Caco-2 (cell line): ENCODE measurements around the gene PBX1. TPM values are rescaled to one million over a fixed set of nuclear protein-coding genes. Genes with fewer than 3 reads are reported as not detected.

Experiments used
- BruUV-seq: library from RNA; stranded (reverse); fragments of 400-500 nt; replicated peaks from 2 replicates; lab custom pipeline; 2021; lab: Mats Ljungman, UMichigan
- CTCF ChIA-PET: fragments of 300-600 bp; sonication (Branson Sonifier 250); formaldehyde crosslinking; loops from one replicate; lab custom pipeline; 2022; ENCODE audit warnings: antibody characterized with exemption; lab: Charles Lee
- POLR2A ChIA-PET: fragments of 300-600 bp; sonication (Branson Sonifier 250); formaldehyde crosslinking; loops from one replicate; lab custom pipeline; 2022; ENCODE audit warnings: antibody characterized with exemption; lab: Charles Lee
- DNase-seq, 2 experiments: peaks; one replicate each; pipeline versions ENCODE4 v3.0.0 to v3.0.0-alpha.2; 2020 to 2022
- H3K27me3 ChIP-seq: replicated peaks from 2 replicates; pipeline ENCODE4 v1.6.0; 2011; ENCODE audit warnings: low read length; ENCODE audit not compliant: control insufficient read depth, insufficient read depth
- H3K36me3 ChIP-seq: 2 replicates; pipeline ENCODE4 v1.5.1; 2011; ENCODE audit warnings: low read length; ENCODE audit not compliant: control insufficient read depth, insufficient read depth
- H3K4me1 ChIP-seq: fragments of 250-450 bp; sonication (Bioruptor Pico); 2 replicates; pipeline ENCODE4 v1.5.1; 2020; ENCODE audit warnings: mild to moderate bottlenecking
- H3K4me3 ChIP-seq: 2 replicates; pipeline ENCODE4 v1.5.1; 2011; ENCODE audit warnings: low read depth, mild to moderate bottlenecking, control low read depth, low read length
- H3K9me3 ChIP-seq: fragments of 250-450 bp; sonication (Bioruptor Pico); 2 replicates; pipeline ENCODE4 v1.5.1; 2020; ENCODE audit warnings: mild to moderate bottlenecking, moderate library complexity
- H3K27ac Mint-ChIP-seq: one replicate; pipeline ENCODE4 v1.8.0; 2022; ENCODE audit warnings: mixed read lengths; ENCODE audit not compliant: unreplicated experiment
- H3K27me3 Mint-ChIP-seq: one replicate; pipeline ENCODE4 v1.8.0; 2022; ENCODE audit warnings: mixed read lengths; ENCODE audit not compliant: insufficient read depth, unreplicated experiment
- H3K36me3 Mint-ChIP-seq: one replicate; pipeline ENCODE4 v1.8.0; 2022; ENCODE audit warnings: mild to moderate bottlenecking, mixed read lengths; ENCODE audit not compliant: insufficient read depth, unreplicated experiment
- H3K4me1 Mint-ChIP-seq: one replicate; pipeline ENCODE4 v1.8.0; 2022; ENCODE audit warnings: low read depth, mixed read lengths; ENCODE audit not compliant: unreplicated experiment
- H3K4me3 Mint-ChIP-seq: one replicate; pipeline ENCODE4 v1.8.0; 2022; ENCODE audit warnings: mild to moderate bottlenecking, moderate library complexity, mixed read lengths; ENCODE audit not compliant: unreplicated experiment
- H3K9me3 Mint-ChIP-seq: one replicate; pipeline ENCODE4 v1.8.0; 2022; ENCODE audit warnings: mixed read lengths; ENCODE audit not compliant: unreplicated experiment
- intact Hi-C: fragments of 100-400 bp; cut with micrococcal nuclease; formaldehyde crosslinking; loops from one replicate; pipeline ENCODE4 v1.10.0; 2022; ENCODE audit not compliant: unreplicated experiment
- total RNA-seq: library from RNA; stranded (reverse); gene quantifications from 2 replicates; pipeline ENCODE4 v1.2.3, GENCODE V29; 2022
- TF ChIP-seq, protein P1 (sequence below), 2 experiments: fragments of 200-600 bp in 1 of 2; IDR thresholded peaks; 1 replicate in 1 of 2; 2 replicates in 1 of 2; pipeline versions ENCODE4 v1.5.1 to v1.8.0; 2011 to 2022; ENCODE audit warnings: antibody characterized with exemption in 1 of 2, control low read depth in 1 of 2, inconsistent platforms in 1 of 2, low read depth in 1 of 2, low read length in 1 of 2, mild to moderate bottlenecking in 1 of 2, moderate library complexity in 1 of 2; ENCODE audit not compliant: insufficient read depth in 1 of 2, severe bottlenecking in 1 of 2, unreplicated experiment in 1 of 2

PBX1 gene
- total RNA-seq, 1 experiment from 2014 or later, result 103 TPM

DNA sequence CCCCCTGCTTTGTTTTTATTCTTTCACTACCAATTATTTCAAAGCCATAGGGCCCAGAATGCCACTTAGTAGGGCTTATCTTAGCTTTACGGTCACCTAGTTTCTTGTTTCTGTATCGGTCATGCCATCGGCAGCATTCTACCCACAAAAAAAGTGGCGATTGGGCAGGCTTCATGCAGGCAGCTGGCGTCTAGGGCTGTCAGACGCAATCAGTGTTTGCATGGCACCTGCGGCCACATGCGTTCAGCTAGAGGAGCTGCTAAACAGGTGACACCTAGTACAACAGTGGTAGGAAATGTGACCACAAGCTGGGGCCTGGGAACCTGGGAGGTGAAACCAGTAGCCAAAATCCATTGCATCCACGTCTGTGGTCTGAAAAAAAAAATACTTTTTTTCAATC, 262.7 kb downstream of the PBX1 start:
- no TSS peak for BruUV-seq
- Histone ChIP-seq H3K4me1 (no peaks in the 10 kb centered on the region), H3K4me3 (no peak overlapping the region), H3K36me3 (peaks cover 3% of the 10 kb centered on the region; the same call in 1 of the 2 replicates), H3K27me3 (no peaks in the 10 kb centered on the region), H3K9me3 (no peaks in the 10 kb centered on the region)
- TF ChIP-seq, protein P1, sequence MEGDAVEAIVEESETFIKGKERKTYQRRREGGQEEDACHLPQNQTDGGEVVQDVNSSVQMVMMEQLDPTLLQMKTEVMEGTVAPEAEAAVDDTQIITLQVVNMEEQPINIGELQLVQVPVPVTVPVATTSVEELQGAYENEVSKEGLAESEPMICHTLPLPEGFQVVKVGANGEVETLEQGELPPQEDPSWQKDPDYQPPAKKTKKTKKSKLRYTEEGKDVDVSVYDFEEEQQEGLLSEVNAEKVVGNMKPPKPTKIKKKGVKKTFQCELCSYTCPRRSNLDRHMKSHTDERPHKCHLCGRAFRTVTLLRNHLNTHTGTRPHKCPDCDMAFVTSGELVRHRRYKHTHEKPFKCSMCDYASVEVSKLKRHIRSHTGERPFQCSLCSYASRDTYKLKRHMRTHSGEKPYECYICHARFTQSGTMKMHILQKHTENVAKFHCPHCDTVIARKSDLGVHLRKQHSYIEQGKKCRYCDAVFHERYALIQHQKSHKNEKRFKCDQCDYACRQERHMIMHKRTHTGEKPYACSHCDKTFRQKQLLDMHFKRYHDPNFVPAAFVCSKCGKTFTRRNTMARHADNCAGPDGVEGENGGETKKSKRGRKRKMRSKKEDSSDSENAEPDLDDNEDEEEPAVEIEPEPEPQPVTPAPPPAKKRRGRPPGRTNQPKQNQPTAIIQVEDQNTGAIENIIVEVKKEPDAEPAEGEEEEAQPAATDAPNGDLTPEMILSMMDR (IDR thresholded peaks at IDR 0.05; ENCODE audit: insufficient read depth in 1 of 2, low read depth in 1 of 2, low read length in 1 of 2, severe bottlenecking in 1 of 2, unreplicated experiment in 1 of 2), result no peak
- H3K4me3 Mint-ChIP-seq, result no peak overlapping the region
- POLR2A ChIA-PET, result no interaction called here
- CTCF ChIA-PET, result no interaction called here
- H3K4me1 Mint-ChIP-seq, result no peaks in the 10 kb centered on the region
- H3K36me3 Mint-ChIP-seq, result peaks cover 35% of the 10 kb centered on the region
- H3K9me3 Mint-ChIP-seq, result no peaks in the 10 kb centered on the region
- intact Hi-C loops, result no loop called here
- no peak for DNase-seq
- H3K27ac Mint-ChIP-seq, result no peak overlapping the region
- no peaks in the 10 kb centered on the region for H3K27me3 Mint-ChIP-seq

DNA sequence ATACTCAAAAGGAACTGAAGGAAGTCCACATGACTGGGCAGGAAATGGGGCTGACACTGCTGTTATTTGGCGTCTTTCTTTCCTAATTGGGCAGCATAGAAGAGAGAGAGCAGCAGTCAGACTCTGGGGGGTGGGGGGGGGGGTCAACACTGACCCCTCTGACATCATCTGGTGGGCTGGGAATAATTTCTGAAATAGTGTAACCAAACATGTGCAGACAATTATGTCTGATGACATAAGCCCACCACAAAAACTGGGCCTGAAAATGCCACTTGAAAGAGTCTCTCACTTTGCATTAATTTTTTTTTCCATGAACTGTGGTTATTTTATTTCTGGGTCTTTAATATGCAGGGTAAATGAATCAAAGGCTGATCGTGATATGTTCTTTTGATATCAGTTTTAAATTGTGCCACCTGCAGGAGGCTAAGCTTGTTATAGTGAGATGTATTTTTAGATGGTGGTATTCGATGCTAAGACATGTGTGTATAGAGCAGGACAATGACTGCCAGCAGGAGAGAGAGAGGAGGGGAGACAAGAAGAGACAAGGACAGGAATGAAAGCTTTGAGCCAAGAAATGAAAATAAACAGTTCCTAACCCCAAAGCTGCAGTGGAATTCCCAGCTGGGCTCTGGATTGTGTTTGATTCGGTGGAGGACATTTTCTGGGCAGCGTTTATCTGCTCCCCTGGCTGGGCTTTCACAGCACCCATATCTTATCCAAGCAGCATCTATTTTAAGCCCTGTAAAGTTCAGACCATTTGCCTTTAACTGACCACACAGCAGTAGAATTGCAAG, 264.7 kb downstream of the PBX1 start:
- no peak overlapping the region for H3K27ac Mint-ChIP-seq
- peaks cover 21% of the 10 kb centered on the region for H3K36me3 Mint-ChIP-seq
- intact Hi-C loops, result no loop called here
- ChIA-PET CTCF (interaction anchor here (0.6 kb wide), 1 partner anchor 308 kb away, joined by 3 read pairs; no protein-coding TSS in a partner anchor), POLR2A (no interaction called here)
- Histone ChIP-seq H3K36me3 (peaks cover 2% of the 10 kb centered on the region; the same call in 1 of the 2 replicates), H3K27me3 (no peaks in the 10 kb centered on the region), H3K4me1 (no peaks in the 10 kb centered on the region), H3K9me3 (no peaks in the 10 kb centered on the region), H3K4me3 (no peak overlapping the region)
- H3K4me1 Mint-ChIP-seq, result no peaks in the 10 kb centered on the region
- TF ChIP-seq, protein P1 (IDR thresholded peaks at IDR 0.05; ENCODE audit: insufficient read depth in 1 of 2, low read depth in 1 of 2, low read length in 1 of 2, severe bottlenecking in 1 of 2, unreplicated experiment in 1 of 2), result no peak
- H3K9me3 Mint-ChIP-seq, result no peaks in the 10 kb centered on the region
- DNase-seq, result no peak
- BruUV-seq, result no TSS peak
- H3K27me3 Mint-ChIP-seq, result no peaks in the 10 kb centered on the region
- H3K4me3 Mint-ChIP-seq, result no peak overlapping the region

DNA sequence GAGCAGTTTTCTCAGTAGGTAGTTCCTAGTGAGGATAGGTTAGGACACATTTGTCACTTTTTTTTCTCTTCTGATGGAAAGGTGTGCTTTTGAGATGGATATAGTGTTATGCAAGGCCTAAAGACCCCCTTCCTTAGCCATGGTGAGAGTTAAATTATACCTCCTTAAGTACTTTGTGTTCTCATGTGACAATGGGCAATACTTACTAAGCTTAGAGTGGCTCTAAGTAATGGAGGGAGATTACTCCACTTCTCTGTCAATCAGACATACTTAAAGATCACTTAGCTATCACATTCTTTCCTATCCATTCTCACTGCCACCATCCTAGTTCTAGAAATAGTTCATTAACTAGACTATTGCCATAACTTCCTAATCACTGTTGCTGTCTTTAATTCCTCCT, 265.6 kb downstream of the PBX1 start:
- no peak overlapping the region for H3K4me3 Mint-ChIP-seq
- DNase-seq, result no peak
- no peaks in the 10 kb centered on the region for H3K27me3 Mint-ChIP-seq
- BruUV-seq, result no TSS peak
- H3K9me3 Mint-ChIP-seq, result no peaks in the 10 kb centered on the region
- ChIA-PET CTCF (no interaction called here), POLR2A (no interaction called here)
- H3K4me3 ChIP-seq, result no peak overlapping the region
- no peaks in the 10 kb centered on the region; the same call in 1 of the 2 replicates for H3K36me3 ChIP-seq
- no peaks in the 10 kb centered on the region for H3K27me3 ChIP-seq
- H3K4me1 ChIP-seq, result no peaks in the 10 kb centered on the region
- H3K9me3 ChIP-seq, result no peaks in the 10 kb centered on the region
- TF ChIP-seq, protein P1 (IDR thresholded peaks at IDR 0.05; ENCODE audit: insufficient read depth in 1 of 2, low read depth in 1 of 2, low read length in 1 of 2, severe bottlenecking in 1 of 2, unreplicated experiment in 1 of 2), result no peak
- H3K4me1 Mint-ChIP-seq, result no peaks in the 10 kb centered on the region
- peaks cover 21% of the 10 kb centered on the region for H3K36me3 Mint-ChIP-seq
- H3K27ac Mint-ChIP-seq, result no peak overlapping the region
- intact Hi-C loops, result no loop called here
